ENCODE measurements around the gene DAB2IP. TPM values are rescaled to one million over a fixed set of nuclear protein-coding genes. Genes with fewer than 3 reads are reported as not detected.

DAB2IP gene
- total RNA-seq, 1 donor from 2014 or later, result 11.9 TPM

DNA sequence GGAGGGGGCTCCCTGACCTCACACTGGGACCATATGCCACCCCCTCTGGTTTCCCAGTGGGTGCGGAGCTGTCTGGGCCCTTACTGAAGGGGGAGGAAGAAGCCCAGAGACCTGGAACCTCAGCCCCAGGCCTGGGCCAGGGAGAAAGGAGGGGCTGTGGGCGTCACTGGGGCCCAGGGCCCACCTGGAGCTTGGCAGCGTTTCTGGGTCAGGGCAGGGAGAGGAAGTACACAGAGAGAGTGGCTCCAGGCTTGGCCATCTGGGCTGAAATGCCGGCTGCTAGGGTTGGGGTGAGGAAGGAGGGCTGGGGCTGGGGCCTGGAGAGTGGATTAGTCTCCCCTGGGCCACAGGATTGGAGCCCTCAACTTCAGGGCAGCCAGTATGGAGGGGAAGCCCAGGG is 6.4 kb upstream of the DAB2IP start:
- DNase-seq, result no peak

DNA sequence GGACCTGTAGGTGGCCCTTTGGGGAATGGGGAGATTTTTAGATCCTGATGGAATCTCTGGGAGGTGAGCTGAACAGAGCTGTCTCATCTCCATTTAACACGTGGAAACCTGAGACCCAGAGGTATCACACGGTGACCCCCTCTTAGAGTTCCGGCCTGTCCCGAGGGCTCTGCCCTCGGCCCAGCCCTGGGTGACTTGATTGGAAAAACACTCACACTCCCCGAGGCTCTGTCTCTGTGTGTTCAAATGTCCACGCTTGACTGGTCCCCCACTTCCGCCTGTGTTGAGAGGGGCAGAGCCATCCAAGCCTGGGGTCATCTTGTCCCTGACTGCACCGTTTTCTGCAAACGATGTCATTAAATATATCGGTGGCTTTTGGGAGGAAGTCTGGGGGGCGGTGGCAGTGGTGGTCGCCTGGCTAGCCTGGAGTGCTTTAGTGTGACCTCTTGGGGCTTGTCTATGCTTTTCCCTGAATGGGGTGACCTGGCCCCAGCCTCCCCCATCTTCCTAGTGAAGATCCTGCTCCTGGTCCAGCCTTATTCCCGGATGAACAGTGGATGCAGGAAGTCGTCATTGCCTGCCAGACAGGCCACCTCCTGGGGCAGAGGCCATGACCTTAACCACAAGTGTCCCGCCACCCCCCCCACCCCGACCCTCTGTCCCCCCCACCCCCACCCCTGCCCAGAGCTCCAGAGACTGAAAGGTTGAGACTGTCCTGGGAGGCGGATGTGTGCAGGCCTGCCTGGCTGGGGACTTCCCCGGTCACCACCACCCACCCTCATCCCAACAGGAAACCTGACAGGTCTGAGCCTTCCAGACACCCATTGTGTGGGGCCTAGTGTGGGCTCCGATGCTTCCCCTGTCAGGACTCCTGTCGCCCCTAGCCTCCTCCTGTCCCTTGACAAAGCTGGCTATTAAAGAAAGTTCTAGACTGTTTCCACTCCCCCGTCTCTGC is 5.3 kb upstream of the DAB2IP start:
- DNase-seq, result no peak

DNA sequence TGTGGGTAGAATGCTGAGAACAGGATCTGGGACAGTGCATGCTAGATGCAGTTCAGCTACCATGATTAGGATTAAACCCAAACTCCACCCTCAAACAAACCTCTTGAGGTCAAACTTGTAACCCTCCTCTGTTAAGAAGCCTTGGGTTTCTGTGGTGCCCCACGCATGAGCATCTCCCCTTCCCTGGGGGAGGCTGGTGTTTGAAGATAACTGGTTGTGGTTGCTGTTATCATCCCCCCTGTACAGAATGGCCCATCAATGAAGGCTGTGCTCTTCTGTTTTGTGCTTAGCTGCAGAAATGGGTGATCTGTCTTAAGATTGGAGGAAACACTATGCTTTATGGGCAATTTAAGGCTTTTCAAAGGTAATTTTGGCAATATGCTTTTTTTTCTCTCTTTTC is 4.4 kb upstream of the DAB2IP start:
- DNase-seq, result no peak

DNA sequence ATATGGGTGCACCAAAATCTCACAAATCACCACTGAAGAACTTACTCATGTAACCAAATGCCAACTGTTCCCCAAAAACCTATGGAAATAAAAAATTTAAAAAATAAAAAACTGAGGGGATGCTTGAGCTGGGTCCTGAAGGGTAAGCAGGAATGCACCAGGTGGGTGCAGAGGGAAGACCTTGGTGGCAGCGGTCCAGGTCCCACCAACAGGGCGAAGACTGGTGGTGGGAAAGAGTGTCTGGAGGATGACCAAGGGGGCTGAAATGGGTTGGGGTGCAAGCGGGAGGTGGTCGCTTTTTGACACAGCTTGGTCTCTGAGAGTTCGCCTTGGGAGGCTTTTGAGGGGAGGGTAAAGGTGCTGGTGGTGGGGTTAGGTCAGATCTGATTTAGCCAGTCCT is 3.3 kb upstream of the DAB2IP start:
- no peak for DNase-seq

DNA sequence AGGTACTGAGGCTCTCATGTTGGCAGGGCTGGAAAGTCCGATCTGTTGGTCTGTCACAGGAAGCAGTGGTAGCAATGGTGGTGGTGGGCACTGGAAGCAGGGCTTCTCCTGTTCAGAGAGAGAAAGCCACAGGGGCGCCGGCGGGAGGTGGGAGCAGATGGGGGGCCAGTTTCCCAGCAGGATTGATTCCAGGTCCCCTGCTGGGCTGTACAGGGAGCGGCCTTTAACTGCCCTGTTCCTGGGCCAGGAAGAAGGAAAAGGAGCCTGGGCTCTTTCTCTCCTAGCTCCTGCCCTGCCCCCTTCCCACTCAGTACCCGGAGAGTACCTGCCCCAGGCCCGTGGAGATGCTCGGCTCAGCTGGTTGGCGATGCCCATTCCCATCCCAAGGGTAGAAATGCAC is 2.6 kb upstream of the DAB2IP start:
- no peak for DNase-seq

DNA sequence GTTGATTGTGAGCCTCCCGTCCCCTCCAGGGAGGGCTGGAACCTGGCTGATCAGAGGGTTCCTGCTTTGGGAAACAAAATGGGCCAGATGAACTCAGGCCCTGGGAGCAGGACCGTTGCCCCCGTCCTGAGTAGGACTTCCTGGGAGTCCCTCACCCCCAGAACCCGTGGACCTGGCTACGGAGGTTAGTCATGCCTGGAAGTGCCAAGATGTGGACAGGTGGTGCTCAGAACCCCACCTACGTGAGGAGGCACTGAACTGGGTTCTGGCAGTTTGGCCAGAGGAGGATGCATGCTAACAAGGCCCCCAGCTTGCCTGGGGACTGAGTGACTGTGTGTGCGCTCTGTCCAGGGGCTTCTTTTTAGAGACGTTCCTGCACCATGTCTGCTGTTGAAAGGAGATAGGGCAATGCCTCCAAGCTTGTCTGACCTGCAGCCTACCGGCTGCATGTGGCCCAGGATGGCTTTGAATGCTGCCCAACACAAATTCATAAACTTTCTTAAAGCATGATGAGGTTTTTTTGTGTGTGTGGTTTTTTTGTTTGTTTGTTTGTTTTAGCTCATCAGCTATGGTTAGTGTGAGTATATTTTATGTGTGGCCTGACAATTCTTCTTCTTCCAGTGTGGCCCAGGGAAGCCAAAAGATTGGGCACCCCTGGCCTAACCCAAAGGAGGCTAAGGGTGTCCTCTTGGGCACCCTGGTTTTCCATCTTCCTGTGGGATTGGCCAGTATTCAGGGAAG is 1.8 kb upstream of the DAB2IP start:
- no peak for DNase-seq

DNA sequence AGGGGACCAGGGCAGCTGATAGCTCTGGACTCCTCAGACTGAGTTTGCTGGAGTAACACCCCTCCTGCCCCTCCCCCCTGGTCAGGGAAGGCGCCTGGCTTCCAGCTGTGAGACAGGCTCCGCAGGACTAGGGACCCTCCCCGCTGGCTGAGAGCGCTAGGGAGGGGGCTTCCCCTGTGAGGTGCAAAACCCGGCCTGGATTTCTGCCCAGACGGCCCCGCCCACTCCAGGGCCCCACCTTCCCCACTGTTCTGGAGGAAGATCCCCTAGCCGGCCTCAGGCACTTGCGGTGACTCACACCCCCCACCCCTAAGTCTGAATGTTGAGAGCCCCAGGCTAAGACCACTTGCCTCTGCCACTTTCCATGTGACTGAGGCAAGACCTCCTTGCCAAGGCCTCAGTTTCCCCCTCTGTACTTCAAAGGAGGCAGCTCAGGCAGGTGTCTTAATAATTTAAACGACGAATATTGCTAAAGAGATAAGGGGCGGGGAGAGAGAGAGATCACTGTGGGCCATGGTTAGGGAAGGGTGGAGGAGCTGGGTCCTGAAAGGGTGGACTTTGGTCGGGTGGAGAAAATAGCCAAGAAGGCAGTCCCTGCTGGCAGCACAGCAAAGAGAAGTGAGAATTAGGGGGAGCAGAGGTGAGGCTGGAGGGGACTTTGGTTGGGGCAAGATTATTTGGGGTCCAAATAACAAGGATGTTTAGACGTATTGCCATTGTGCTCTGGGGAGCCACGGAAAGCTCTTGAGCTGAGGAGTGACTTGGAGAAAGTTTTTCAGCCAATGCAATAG is 1.0 kb upstream of the DAB2IP start:
- DNase-seq, result no peak

DNA sequence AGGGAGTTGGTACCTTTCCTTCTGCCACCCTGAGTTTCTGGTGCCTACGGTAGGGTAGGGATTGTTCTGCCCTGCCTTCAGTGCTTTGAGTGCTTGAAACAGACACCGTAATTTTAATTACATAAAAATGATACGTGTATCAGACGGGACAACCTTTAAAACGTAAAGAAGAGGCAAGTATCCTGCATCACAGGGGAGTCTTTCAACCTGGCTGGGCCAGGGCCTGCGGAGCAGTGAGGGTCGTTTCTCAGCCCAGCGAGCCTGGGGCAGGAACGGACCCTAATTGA is 483 bp upstream of the DAB2IP start:
- DNase-seq, result no peak

DNA sequence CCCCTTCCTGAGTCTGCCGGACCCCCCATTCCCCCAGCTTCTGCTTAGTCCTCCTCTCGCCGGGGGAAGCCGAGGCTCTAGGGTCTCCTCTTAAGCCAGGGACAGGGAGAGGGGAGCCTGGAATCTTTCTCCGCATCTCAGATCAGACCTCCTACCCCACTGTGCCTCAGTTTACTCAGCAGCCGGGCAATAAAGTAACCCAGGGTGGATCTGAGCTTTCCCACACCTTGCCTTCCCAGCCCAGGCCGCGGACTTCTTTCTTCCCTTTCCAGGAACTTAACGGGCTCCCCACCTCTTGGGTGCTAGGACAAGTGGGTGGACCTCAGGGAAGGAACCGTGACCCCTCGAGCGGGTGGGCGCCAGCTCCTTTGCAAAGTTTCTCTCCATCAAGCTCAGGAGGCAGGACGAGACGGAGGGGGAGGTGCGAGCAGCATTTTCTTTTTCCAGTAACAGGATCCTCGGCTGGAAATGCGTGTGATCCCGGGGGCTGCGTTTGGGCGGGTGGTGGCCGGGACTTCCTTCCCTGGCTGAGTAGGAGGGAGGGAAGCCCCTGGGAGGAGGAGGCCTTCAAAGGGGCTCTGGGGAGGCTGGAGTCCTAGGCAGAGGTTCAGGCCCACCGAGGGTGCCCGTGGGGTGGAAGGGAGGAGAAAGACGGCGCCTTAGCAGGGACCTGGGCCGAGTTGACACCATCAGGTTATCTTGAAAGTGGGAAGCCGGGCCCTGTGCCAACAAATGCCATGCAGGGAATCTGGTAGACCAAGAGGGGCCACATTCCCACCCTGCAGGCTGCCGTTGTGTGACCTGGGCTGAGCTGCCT is 795 bp downstream of the DAB2IP start:
- no peak for DNase-seq

DNA sequence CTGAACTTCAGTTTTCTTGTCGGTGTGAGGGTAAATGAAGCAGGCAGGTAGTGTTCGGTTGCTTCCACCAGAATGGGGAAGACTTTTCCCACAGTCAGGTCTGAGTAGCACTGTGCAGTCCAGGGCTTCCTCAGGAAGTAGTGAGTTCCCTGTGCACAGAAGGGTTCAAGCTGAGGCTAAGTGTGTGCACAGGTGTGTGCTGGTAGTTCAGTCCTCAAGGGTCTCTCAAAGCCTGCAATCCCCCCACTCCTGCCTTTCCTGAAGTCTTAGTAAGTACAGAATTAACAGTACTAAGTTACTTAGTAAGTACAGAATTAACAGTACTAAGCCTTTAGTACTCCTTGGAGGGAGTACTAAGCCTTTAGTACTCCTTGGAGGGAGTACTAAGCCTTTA is 1.4 kb downstream of the DAB2IP start:
- DNase-seq, result no peak

DNA sequence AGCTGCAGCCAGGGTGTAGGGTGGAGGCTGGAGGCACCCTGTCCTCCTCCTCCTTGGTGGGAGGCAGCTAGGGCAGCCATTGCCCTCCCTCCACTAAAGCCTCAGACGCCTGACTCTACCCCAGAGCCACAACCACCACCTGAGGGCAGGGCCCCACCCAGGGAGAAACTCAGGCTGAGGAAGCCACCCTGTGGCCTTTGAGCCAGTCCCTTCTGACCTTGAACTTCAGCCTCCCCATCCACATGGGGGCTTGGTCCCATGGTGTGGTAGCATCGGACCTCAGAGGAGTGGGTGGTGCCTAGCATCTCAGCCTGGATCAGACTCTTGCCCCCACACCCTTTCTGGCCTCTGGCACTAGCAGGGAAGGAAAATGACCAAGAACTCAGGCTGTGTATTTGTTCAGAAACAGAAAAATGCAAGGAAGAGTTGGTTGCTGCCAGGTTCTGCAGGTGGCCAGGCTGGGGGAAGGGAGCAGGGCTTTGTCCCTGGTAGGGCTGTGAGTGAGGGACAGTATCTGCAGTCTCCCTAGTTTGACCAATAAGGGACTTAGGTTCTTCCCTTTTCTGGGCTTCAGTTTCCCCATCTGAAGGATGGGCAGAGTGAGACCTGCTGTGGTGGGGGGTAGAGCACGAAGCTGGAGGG is 3.2 kb downstream of the DAB2IP start:
- no peak for DNase-seq

DNA sequence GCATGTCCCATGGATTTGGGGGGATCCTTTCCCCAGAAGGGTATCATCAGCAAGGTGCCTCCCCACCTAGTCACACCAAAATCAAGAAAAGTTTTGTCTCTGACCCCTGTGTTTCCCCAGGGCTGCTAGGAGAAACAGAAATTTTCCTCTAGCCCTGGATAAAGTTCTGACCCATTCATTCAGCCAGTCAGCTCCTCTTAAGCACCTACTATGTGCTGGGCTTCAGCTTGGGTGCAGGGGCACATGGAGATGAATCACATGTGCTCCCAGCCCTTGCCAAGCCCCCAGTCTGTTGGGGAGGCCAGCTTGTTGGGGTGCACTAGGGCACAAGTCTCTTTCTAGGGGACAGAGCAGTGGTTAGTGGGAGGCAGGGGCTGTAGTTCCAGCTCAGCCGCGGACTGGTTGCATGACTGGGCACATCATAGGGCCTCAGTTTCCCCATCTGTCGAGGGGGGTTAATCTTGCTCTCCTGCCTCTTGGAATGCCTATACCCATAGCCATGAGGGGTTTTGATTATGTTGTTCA is 3.9 kb downstream of the DAB2IP start:
- no peak for DNase-seq

DNA sequence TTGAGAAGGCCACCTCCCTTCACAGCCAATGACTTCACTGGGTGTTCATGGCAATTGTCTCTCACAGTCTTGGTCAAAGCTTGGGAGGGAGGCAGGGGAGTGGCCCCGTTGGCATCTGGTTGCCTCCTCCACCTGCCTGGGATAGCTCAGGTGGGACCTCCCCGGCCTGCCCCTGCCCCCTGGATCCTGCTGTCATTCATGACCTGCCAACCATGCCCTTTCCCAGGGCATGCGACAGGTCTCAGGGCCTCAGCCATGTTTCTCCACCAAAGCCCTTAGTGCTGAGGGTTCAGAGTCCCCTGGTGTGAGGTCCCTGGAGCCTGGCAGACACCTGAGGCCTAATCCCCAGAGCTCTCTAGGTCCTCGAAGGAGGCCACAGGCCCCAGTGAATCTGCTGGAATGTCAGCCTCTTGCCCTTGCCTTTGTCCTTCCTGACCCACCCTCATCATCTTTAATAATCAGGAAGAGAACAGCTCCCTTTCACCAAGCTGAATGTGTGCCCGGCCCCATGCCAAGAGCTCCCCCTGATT is 5.6 kb downstream of the DAB2IP start:
- DNase-seq, result no peak

DNA sequence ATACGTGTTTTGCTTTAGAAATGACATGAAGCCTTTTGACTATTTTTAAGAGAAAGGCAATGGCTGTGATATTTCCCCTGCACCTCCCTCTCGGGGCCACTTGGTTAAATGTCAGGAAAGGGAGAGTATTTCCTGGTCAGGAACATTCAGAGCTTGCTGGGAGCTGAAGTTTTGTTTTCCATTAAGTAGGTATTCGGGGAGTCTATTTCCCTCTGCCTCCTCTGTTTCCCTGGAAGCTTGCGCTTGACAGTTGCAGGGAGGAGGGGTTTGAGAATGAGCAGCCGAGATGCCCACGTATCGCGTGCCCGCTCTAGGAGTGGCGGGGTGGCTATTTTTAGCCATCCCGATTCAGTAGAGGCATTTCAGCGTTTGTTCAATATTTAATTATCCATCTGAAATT is 6.7 kb downstream of the DAB2IP start:
- DNase-seq, result no peak

DNA sequence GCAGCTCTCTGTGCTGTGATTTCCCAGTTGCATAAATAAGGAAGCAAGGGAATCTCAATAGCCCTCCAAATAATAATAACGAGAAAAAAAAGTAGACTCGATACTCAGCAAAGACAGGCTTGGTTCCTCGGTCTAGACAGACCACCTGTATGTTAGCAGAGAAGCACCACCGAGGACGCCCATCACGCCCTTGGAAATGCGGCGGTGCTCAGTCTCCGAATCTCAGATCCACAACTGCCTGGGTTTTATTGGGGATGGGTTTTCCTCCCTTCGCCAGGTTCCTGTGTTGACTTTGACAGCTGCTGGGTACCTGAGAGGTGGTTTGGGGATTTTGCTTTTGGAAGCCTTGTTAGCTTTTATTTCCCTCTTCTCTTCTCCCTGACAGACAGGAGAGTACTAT is 7.2 kb downstream of the DAB2IP start:
- DNase-seq, result no peak

DNA sequence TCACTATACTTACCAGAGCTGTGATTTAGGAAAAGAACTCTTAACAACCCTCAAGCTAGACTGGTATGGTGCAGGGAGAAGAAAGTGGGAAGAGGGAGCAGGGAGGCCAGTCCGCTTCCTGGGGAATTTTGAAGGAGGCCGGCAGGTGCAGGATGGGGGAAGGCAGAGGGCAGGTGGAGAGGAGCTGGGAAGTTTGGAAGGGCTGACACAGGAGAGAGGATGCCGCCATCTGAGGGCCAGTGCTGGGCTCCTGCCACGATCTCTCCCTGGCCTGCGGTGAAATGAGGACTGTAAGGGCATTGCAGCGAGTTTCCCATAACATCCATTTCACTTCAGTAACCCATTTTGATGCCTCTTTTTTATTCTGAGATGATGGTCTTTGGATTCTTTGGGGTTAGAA is 8.9 kb downstream of the DAB2IP start:
- DNase-seq, result no peak

DNA sequence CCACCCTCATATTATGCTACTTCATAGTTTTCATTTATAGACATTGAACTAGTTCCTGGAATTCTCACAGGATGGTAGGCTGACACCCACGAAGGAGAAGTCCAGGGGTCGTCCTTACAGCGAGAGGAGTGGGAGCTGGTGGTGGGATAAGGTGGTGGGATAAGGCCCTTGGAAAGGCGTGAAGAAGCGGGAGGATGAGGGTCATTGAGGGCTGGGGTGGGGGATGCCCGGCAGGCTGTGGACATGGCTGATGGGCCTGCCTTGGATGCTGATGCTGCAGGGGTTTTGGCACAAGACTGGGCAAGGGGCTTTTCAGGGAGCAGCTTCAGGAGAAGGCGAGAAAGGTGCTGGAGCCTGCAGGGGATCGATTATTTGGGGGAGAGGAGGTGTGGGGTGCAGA is 9.4 kb downstream of the DAB2IP start:
- DNase-seq, result no peak

DNA sequence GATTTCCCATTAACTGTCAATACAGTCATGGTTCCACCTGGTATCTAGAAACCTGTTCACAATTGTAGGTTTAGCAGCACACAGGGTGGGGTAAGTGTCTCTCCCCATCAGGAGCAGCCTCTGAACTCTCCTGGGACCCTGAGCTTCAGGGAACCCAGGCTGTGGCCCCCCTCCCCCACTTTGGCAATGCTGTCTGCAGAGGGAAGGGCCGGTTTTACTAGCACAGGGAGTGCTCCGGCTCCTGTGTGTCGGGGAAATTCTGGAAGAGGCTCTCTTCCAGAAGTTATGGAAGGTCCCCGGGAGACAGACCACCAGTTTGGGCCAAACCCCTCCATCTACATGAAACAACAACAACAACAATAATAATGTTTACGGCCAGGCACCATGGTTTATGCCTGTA is 9.9 kb downstream of the DAB2IP start:
- DNase-seq, result no peak

DNA sequence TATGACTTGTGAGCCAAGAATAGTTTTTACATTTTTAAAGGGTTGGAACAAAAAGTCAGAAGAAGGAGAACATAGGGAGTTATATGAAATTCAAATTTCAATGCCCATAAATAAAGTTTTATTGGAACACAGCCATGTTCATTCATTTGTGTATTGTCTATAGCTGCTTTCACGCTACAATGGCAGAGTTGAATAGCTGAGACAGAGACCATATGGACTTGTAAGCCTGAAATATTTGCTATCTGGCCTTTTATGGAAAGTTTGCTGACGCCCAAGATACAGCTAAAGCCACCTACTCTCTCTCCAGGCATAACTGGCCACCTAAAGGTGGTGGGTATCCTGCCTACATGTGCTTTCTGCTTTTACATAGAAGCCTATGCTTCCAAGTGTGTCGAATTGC is 10.9 kb downstream of the DAB2IP start:
- DNase-seq, result no peak

DNA sequence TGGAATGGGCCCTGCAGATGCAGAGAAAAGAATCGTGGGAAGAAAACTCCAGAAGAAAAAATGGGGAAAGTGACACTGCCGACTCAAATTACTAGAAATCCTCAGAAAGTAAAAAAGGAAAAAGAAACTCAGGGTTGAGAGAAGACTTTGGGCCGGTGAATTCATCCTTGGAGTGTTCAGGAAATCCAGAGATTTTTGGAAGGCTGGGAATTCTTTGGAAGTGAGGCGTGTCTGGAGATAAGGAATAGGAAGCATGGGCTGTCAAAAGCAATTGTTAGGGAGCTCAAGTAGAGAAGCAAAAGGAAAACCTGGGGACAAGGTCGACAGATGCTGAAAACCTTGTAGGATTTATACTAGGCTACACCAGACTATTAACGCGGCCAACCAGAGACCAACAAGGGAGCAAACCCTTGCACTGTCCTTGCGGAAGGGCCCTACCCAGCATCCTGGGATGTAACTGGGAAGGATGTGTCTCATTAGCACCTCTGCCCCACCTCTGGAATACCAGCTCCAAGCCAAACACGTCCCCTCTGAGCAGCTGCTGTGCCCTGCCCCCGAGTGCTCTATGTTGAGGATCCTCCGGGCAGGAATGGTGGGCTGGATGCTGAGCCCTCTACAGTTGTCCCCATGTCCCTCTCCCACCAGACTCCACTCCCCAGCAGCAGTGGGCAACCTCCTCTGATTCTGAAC is 11.6 kb downstream of the DAB2IP start:
- DNase-seq, result no peak

DNA sequence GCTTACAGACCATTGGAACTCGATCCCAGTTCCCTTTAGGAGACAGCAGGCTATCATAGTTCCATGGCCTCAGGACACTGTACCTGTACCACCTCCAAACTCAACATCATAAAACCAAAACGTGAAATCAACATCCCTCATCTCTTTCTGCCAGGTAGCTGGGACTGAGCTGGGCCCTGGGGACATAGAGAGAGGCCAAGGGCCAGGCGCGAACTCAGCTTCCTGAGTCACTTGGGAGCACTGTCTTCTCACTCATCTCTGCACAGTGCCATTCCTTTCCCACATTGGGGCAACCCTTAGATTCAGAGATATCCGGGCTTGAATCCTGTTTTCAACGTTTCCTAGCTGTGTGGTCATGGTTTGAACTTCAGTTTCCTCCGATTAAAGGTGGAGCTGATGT is 12.2 kb downstream of the DAB2IP start:
- DNase-seq, result no peak

All from occipital lobe (tissue), 2 donors.